ENCODE results near the gene ERO1A.

ERO1A gene

GRCh38 chr14:52660832-52661231 lies 34.5 kb downstream of the ERO1A start (continued):
- TF ChIP-seq ZBTB48 (tag by site-specific recombination; IDR thresholded peaks at IDR 0.05) (no peak), REST (tag by site-specific recombination; IDR thresholded peaks at IDR 0.05) (no peak), CTCF (tag by site-specific recombination; IDR thresholded peaks at IDR 0.05) (no peak), ZNF510 (tag by site-specific recombination; IDR thresholded peaks at IDR 0.05; ENCODE audit: insufficient replicate concordance) (no peak), ZNF544 (tag by site-specific recombination; IDR thresholded peaks at IDR 0.05) (no peak), WT1 (tag by site-specific recombination; IDR thresholded peaks at IDR 0.05) (no peak), RBAK (tag by site-specific recombination; IDR thresholded peaks at IDR 0.05) (no peak), ZNF311 (tag by site-specific recombination; IDR thresholded peaks at IDR 0.05; ENCODE audit: borderline replicate concordance) (no peak), ZNF571 (tag by site-specific recombination; IDR thresholded peaks at IDR 0.05) (no peak), ZNF623 (tag by site-specific recombination; IDR thresholded peaks at IDR 0.05) (no peak), ZNF354C (tag by site-specific recombination; IDR thresholded peaks at IDR 0.05; ENCODE audit: borderline replicate concordance, low read depth) (no peak)

GRCh38 chr14:52660325-52660724 lies 35.0 kb downstream of the ERO1A start:
- CTCF ChIA-PET: no interaction called here

GRCh38 chr14:52656905-52657304 lies 38.5 kb downstream of the ERO1A start:
- Histone ChIP-seq H3K9me3 (ENCODE audit: control insufficient read depth, insufficient read depth, low read depth, low read length) (no peaks in the 10 kb centered on the region), H3K36me3 (ENCODE audit: control insufficient read depth in 2 of 2, insufficient read depth in 1 of 2, low read length in 2 of 2) (peaks cover 21 to 54% of the 10 kb centered on the region in 2 experiments), H3K4me3 (ENCODE audit: low read depth, low read length) (no peak overlapping the region), H3K4me1 (ENCODE audit: control insufficient read depth, insufficient read depth, low read length) (no peaks in the 10 kb centered on the region), H3K27ac (ENCODE audit: extremely low read depth, low read depth, low read length) (no peak overlapping the region)
- no peak for TF ChIP-seq ZNF544 (tag by site-specific recombination; IDR thresholded peaks at IDR 0.05)
- TF ChIP-seq HOXA7 (CRISPR knock-in tag; IDR thresholded peaks at IDR 0.05; ENCODE audit: borderline replicate concordance): no peak
- no peak for TF ChIP-seq ZNF704 (tag by site-specific recombination; IDR thresholded peaks at IDR 0.05)
- no peak for TF ChIP-seq ZNF341 (tag by site-specific recombination; IDR thresholded peaks at IDR 0.05; ENCODE audit: low read depth)
- no peak for TF ChIP-seq ZNF202 (tag by site-specific recombination; IDR thresholded peaks at IDR 0.05; ENCODE audit: borderline replicate concordance)
- TF ChIP-seq MEIS1 (CRISPR knock-in tag; IDR thresholded peaks at IDR 0.05; ENCODE audit: borderline replicate concordance): no peak
- no peak for TF ChIP-seq ZNF677 (tag by site-specific recombination; IDR thresholded peaks at IDR 0.05)
- no peak for TF ChIP-seq ZNF768 (tag by site-specific recombination; IDR thresholded peaks at IDR 0.05)
- no peak for TF ChIP-seq YY2 (tag by site-specific recombination; IDR thresholded peaks at IDR 0.05)
- no peak for TF ChIP-seq ZNF660 (tag by site-specific recombination; IDR thresholded peaks at IDR 0.05)
- TF ChIP-seq ZNF433 (tag by site-specific recombination; IDR thresholded peaks at IDR 0.05; ENCODE audit: low read depth): no peak
- TF ChIP-seq ZNF529 (tag by site-specific recombination; IDR thresholded peaks at IDR 0.05; ENCODE audit: insufficient replicate concordance): no peak
- TF ChIP-seq ZNF707 (tag by site-specific recombination; IDR thresholded peaks at IDR 0.05): no peak
- ChIA-PET POLR2A (no interaction called here), CTCF (interaction anchor here (0.6 kb wide), 1 partner anchor 1986 kb away, joined by 4 read pairs; no protein-coding TSS in a partner anchor)

More at GRCh38 chr14:52660325-52660724, 35.0 kb downstream of the ERO1A start:
- POLR2A ChIA-PET: no interaction called here
- H3K27ac ChIP-seq (ENCODE audit: extremely low read depth, low read depth, low read length): no peak overlapping the region
- H3K4me3 ChIP-seq (ENCODE audit: low read depth, low read length): no peak overlapping the region
- peaks cover 14 to 52% of the 10 kb centered on the region in 2 experiments for H3K36me3 ChIP-seq (ENCODE audit: control insufficient read depth in 2 of 2, insufficient read depth in 1 of 2, low read length in 2 of 2)
- H3K4me1 ChIP-seq (ENCODE audit: control insufficient read depth, insufficient read depth, low read length): no peaks in the 10 kb centered on the region
- TF ChIP-seq FEZF1 (tag by site-specific recombination; IDR thresholded peaks at IDR 0.05): no peak
- no peak for TF ChIP-seq ZNF133 (tag by site-specific recombination; IDR thresholded peaks at IDR 0.05)
- TF ChIP-seq ZNF394 (tag by site-specific recombination; IDR thresholded peaks at IDR 0.05; ENCODE audit: borderline replicate concordance): no peak
- no peak for TF ChIP-seq ZNF221 (tag by site-specific recombination; IDR thresholded peaks at IDR 0.05; ENCODE audit: borderline replicate concordance)
- TF ChIP-seq GLI4 (tag by site-specific recombination; IDR thresholded peaks at IDR 0.05): no peak
- TF ChIP-seq ZNF670 (tag by site-specific recombination; IDR thresholded peaks at IDR 0.05; ENCODE audit: low read depth): no peak
- no peak for TF ChIP-seq ZNF488 (tag by site-specific recombination; IDR thresholded peaks at IDR 0.05)
- no peak for TF ChIP-seq GLIS1 (tag by site-specific recombination; IDR thresholded peaks at IDR 0.05)
- no peak for TF ChIP-seq ZNF510 (tag by site-specific recombination; IDR thresholded peaks at IDR 0.05; ENCODE audit: insufficient replicate concordance)
- TF ChIP-seq ZNF791 (tag by site-specific recombination; IDR thresholded peaks at IDR 0.05): no peak
- no peak for TF ChIP-seq ZNF624 (tag by site-specific recombination; IDR thresholded peaks at IDR 0.05)
- H3K9me3 ChIP-seq (ENCODE audit: control insufficient read depth, insufficient read depth, low read depth, low read length): no peaks in the 10 kb centered on the region

Measured in HEK293 (cell line).